GM12878 (cell line): ENCODE results near the gene RHBDD3. TPM values are rescaled to one million over a fixed set of nuclear protein-coding genes. Genes with fewer than 3 reads are reported as not detected.

Source experiments
- ATAC-seq: fragments of 200-7000 bp; cut with Tn5 transposase; 3 replicates; pipeline ENCODE4 v1.9.1; 2020; ENCODE audit warnings: mild to moderate bottlenecking, moderate library complexity
- BruUV-seq: library from RNA; stranded (reverse); fragments of 400-500 nt; replicated peaks from 2 replicates; lab custom pipeline; 2021; lab: Mats Ljungman, UMichigan
- CTCF ChIA-PET: fragments of 300-600 bp; sonication (Branson Sonifier 250); formaldehyde crosslinking; extraction: SDS; loops from one replicate; lab custom pipeline; 2021; ENCODE audit warnings: inconsistent platforms; lab: Yijun Ruan, JAX
- POLR2A ChIA-PET: fragments of 350-600 bp; formaldehyde crosslinking; extraction: SDS; loops from one replicate; lab custom pipeline; 2021; ENCODE audit warnings: inconsistent platforms; lab: Charles Lee
- RAD21 ChIA-PET: fragments of 300-600 bp; sonication (Branson Sonifier 250); formaldehyde crosslinking; loops from one replicate; lab custom pipeline; 2023; ENCODE audit warnings: antibody characterized with exemption; ENCODE audit not compliant: unreplicated experiment; lab: Charles Lee
- SMC1A ChIA-PET: fragments of 300-600 bp; sonication (Branson Sonifier 250); formaldehyde crosslinking; loops from one replicate; lab custom pipeline; 2023; ENCODE audit not compliant: unreplicated experiment, uncharacterized antibody; lab: Charles Lee
- DNase-seq: peaks from one replicate; pipeline ENCODE4 v3.0.0-alpha.2; 2011; ENCODE audit warnings: low read depth, low spot score
- FAIRE-seq: peaks from 3 replicates; lab custom pipeline; 2011; peaks lifted over from hg19 to GRCh38; lab: Jason Lieb, UNC
- H2AFZ ChIP-seq: 2 replicates; pipeline ENCODE4 v1.6.0; 2011; ENCODE audit warnings: low read depth, low read length, control low read depth; ENCODE audit not compliant: control insufficient read depth
- H3K27ac ChIP-seq: 2 replicates; pipeline ENCODE4 v1.5.1; 2011; ENCODE audit warnings: control low read depth; ENCODE audit not compliant: control insufficient read depth, insufficient read depth
- H3K27me3 ChIP-seq, 2 experiments: replicated peaks in 1 of 2; 2 replicates each; pipeline versions ENCODE4 v1.6.0 to v1.6.1; 2011; ENCODE audit warnings: low read length in 1 of 2; ENCODE audit not compliant: control insufficient read depth in 2 of 2, insufficient read depth in 2 of 2
- H3K36me3 ChIP-seq, 2 experiments: 2 replicates each; pipeline ENCODE4 v1.5.1; 2011; ENCODE audit warnings: low read length in 1 of 2; ENCODE audit not compliant: control insufficient read depth in 2 of 2, insufficient read depth in 2 of 2
- H3K4me1 ChIP-seq: 2 replicates; pipeline ENCODE4 v1.6.1; 2011; ENCODE audit warnings: mild to moderate bottlenecking, low read length, moderate library complexity, mixed read lengths; ENCODE audit not compliant: control insufficient read depth, insufficient read depth
- H3K4me2 ChIP-seq: 2 replicates; pipeline ENCODE4 v1.6.0; 2011; ENCODE audit warnings: control low read depth; ENCODE audit not compliant: control insufficient read depth, insufficient read depth
- H3K4me3 ChIP-seq: fragments of 200-600 bp; sonication (generic); 2 replicates; pipeline ENCODE4 v1.5.1; 2016
- H3K79me2 ChIP-seq: 2 replicates; pipeline ENCODE4 v1.6.0; 2011; ENCODE audit warnings: low read length; ENCODE audit not compliant: control insufficient read depth, insufficient read depth
- H3K9ac ChIP-seq: 2 replicates; pipeline ENCODE4 v1.8.0; 2011; ENCODE audit warnings: low read length, control low read depth, mixed read lengths; ENCODE audit not compliant: control insufficient read depth, insufficient read depth
- H3K9me3 ChIP-seq: replicated peaks from 3 replicates; pipeline ENCODE4 v1.5.1; 2011; ENCODE audit warnings: mild to moderate bottlenecking, low read length; ENCODE audit not compliant: control insufficient read depth, insufficient read depth
- H4K20me1 ChIP-seq: 2 replicates; pipeline ENCODE4 v1.6.0; 2011; ENCODE audit not compliant: control insufficient read depth, insufficient read depth
- CBX5 ChIP-seq: sonication (generic); IDR thresholded peaks from 2 replicates; pipeline ENCODE4 v1.6.1; 2016; ENCODE audit warnings: low read depth, moderate library complexity, mild to moderate bottlenecking, inconsistent platforms
- CEBPZ ChIP-seq: fragments of 150-350 bp; IDR thresholded peaks from 2 replicates; pipeline ENCODE4 v1.6.1; 2016; ENCODE audit warnings: low read depth, low read length
- CHD2 ChIP-seq: IDR thresholded peaks from 2 replicates; pipeline ENCODE4 v1.6.1; 2011; ENCODE audit warnings: low read depth, low read length, improper control_type of control experiment, borderline replicate concordance
- EZH2 ChIP-seq: IDR thresholded peaks from 2 replicates; pipeline ENCODE4 v1.6.1; 2012; ENCODE audit warnings: low read depth, mild to moderate bottlenecking, control low read depth, inconsistent platforms, low read length, borderline replicate concordance; ENCODE audit not compliant: control insufficient read depth
- MEF2B ChIP-seq: fragments of 450-650 bp; IDR thresholded peaks from 2 replicates; pipeline ENCODE4 v1.6.1; 2018; ENCODE audit warnings: mild to moderate bottlenecking, moderate library complexity; ENCODE audit not compliant: partially characterized antibody, poor library complexity, severe bottlenecking
- MYB ChIP-seq: fragments of 150-350 bp; IDR thresholded peaks from 2 replicates; pipeline ENCODE4 v1.6.1; 2014; ENCODE audit warnings: mild to moderate bottlenecking, low read depth, low read length, borderline replicate concordance
- NFYB ChIP-seq: IDR thresholded peaks from 2 replicates; pipeline ENCODE4 v1.6.1; 2011; ENCODE audit warnings: low read depth, mild to moderate bottlenecking, low read length, improper control_type of control experiment, moderate library complexity; ENCODE audit not compliant: insufficient read depth
- PKNOX1 ChIP-seq: fragments of 450-650 bp; IDR thresholded peaks from 2 replicates; pipeline ENCODE4 v1.6.1; 2016; ENCODE audit warnings: mild to moderate bottlenecking
- POLR2A ChIP-seq: IDR thresholded peaks from 2 replicates; pipeline ENCODE4 v1.6.1; 2011; ENCODE audit warnings: low read depth, mild to moderate bottlenecking, low read length
- PRDM15 ChIP-seq: fragments of 450-650 bp; formaldehyde crosslinking; IDR thresholded peaks from 2 replicates; pipeline ENCODE4 v1.4.0; 2020; ENCODE audit warnings: mild to moderate bottlenecking, moderate library complexity
- SP1 ChIP-seq: IDR thresholded peaks from one replicate; pipeline ENCODE4 v1.6.1; 2011; ENCODE audit warnings: low read depth, low read length
- SRF ChIP-seq, 2 experiments: IDR thresholded peaks; 2 replicates each; pipeline ENCODE4 v1.6.1; 2011; ENCODE audit warnings: low read depth in 2 of 2, low read length in 2 of 2, mild to moderate bottlenecking in 1 of 2, moderate library complexity in 1 of 2
- YBX1 ChIP-seq: fragments of 450-650 bp; IDR thresholded peaks from 2 replicates; pipeline ENCODE4 v1.6.1; 2016; ENCODE audit warnings: antibody characterized with exemption
- WGBS: methylation state at CpG from one replicate; pipeline ENCODE4 v1.1.6; 2016; ENCODE audit warnings: low lambda C conversion rate; ENCODE audit not compliant: insufficient replicate concordance, insufficient coverage; ENCODE audit errors: missing lambda C conversion rate; 5-methylcytosine and 5-hydroxymethylcytosine counted together
- in situ Hi-C: fragments of 300-500 bp; cut with MboI; formaldehyde crosslinking; loops from 9 replicates; pipeline ENCODE4 v1.14.3; 2018; ENCODE audit warnings: mixed read lengths
- intact Hi-C: fragments of 100-400 bp; cut with micrococcal nuclease; formaldehyde crosslinking; loops from one replicate; pipeline ENCODE4 v1.14.2; 2022; ENCODE audit not compliant: unreplicated experiment
- polyA plus RNA-seq, 11 experiments: library from polyadenylated mRNA; depleted of rRNA in 4 of 11; unstranded in 6 of 11; stranded (reverse) in 5 of 11; fragments of >200 nt; fragmentation: Nextera tagmentation in 4 of 11; fragmentation: Illumina TruSeq in 1 of 11; extraction: Ambion mirVana in 4 of 11; extraction: Trizol in 1 of 11; gene quantifications; 1 replicate in 1 of 11; 2 replicates in 10 of 11; pipeline versions ENCODE4 v1.2.1 to v1.2.3, GENCODE V29; 2011 to 2016; ENCODE audit warnings: inconsistent platforms in 2 of 11, missing spikeins in 2 of 11, low read depth in 1 of 11
- total RNA-seq, 4 experiments: library from RNA; depleted of rRNA in 3 of 4; stranded (reverse); fragments of >200 nt in 3 of 4; fragmentation: Illumina TruSeq in 1 of 4; extraction: Trizol in 1 of 4; gene quantifications; 2 replicates each; pipeline versions ENCODE4 v1.2.1 to v1.2.3, GENCODE V29; 2013 to 2021
- TF ChIP-seq, protein P1 (sequence below): fragments of 450-650 bp; IDR thresholded peaks from 2 replicates; pipeline ENCODE4 v1.6.1; 2018; ENCODE audit warnings: borderline replicate concordance, mild to moderate bottlenecking; ENCODE audit not compliant: partially characterized antibody

RHBDD3 gene
- total and polyA plus RNA-seq, 10 of the 15 experiments (the other 5 are each of a cell fraction or from before 2014, with no cell fraction given): 0.27 to 41.2 (median 20.1) TPM

DNA sequence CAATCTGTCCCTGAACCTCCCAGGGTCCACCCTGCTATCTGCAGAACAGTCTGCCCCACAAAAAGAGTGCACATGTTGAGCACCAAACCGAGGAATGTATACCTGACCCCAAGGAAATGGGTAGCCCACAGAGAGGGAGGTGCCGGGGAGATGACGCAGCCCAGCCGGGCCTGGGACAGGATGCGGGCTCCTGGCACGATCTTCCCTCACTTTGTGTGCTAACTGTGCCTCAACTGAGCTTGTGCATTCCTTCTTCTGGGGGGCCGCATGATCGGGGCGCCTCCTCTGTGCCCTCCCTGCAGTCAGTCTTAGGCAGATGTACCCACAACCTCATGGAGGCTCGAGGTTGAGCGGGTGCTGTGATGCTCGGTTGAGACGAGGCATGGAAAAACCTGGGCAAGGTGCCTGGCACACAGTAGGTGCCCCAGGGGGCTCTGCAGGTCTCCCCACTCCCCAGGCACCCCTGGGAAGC lies 41.0 kb upstream of the RHBDD3 start:
- ChIA-PET RAD21 (no interaction called here), SMC1A (no interaction called here), POLR2A (no interaction called here), CTCF (no interaction called here)
- Histone ChIP-seq H3K9me3 (no peaks in the 10 kb centered on the region; the same call in 2 of the 3 replicates), H3K36me3 (no peaks in the 10 kb centered on the region), H2AFZ (no peak overlapping the region), H3K4me2 (no peak overlapping the region), H3K4me1 (no peaks in the 10 kb centered on the region; the same call in 1 of the 2 replicates), H3K27ac (no peak overlapping the region), H3K9ac (no peak overlapping the region), H3K4me3 (no peak overlapping the region), H3K27me3 (peaks cover 4 to 7% of the 10 kb centered on the region in 2 experiments; a peak in 3 of 4 replicates), H3K79me2 (no peaks in the 10 kb centered on the region), H4K20me1 (no peaks in the 10 kb centered on the region)
- intact Hi-C loops: no loop called here
- WGBS: 30% methylated on average over 13 of the region's 13 CpGs
- in situ Hi-C loops: no loop called here
- DNase-seq (no peak), ATAC-seq (no peak), FAIRE-seq (no peak)
- no TSS peak for BruUV-seq
- TF ChIP-seq, protein P1, sequence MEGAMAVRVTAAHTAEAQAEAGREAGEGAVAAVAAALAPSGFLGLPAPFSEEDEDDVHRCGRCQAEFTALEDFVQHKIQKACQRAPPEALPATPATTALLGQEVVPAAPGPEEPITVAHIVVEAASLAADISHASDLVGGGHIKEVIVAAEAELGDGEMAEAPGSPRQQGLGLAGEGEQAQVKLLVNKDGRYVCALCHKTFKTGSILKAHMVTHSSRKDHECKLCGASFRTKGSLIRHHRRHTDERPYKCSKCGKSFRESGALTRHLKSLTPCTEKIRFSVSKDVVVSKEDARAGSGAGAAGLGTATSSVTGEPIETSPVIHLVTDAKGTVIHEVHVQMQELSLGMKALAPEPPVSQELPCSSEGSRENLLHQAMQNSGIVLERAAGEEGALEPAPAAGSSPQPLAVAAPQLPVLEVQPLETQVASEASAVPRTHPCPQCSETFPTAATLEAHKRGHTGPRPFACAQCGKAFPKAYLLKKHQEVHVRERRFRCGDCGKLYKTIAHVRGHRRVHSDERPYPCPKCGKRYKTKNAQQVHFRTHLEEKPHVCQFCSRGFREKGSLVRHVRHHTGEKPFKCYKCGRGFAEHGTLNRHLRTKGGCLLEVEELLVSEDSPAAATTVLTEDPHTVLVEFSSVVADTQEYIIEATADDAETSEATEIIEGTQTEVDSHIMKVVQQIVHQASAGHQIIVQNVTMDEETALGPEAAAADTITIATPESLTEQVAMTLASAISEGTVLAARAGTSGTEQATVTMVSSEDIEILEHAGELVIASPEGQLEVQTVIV: no peak
- no peak for TF ChIP-seq SRF (IDR thresholded peaks at IDR 0.05; ENCODE audit: low read depth in 2 of 2, low read length in 2 of 2)
- no peak for TF ChIP-seq PKNOX1
- TF ChIP-seq CBX5: no peak
- no peak for TF ChIP-seq YBX1
- TF ChIP-seq SP1: no peak
- no peak for TF ChIP-seq POLR2A
- no peak for TF ChIP-seq PRDM15 (CRISPR knock-in tag)
- no peak for TF ChIP-seq CEBPZ
- no peak for TF ChIP-seq NFYB
- TF ChIP-seq MYB: no peak
- no peak for TF ChIP-seq EZH2
- no peak for TF ChIP-seq CHD2
- TF ChIP-seq MEF2B: no peak
